Osteoblast (primary cell): ENCODE results near the gene BSN. TPM values are rescaled to one million over a fixed set of nuclear protein-coding genes. Genes with fewer than 3 reads are reported as not detected.
A peak's percentile ranks its signal among the peaks of the same experiment; 100 is the strongest.

ENCODE experiments used
- DNase-seq: peaks from one replicate; pipeline ENCODE4 v3.0.0; 2011; ENCODE audit warnings: low spot score, mixed read lengths; ENCODE audit not compliant: insufficient read length; ENCODE audit errors: missing footprints
- H2AFZ ChIP-seq: 2 replicates; pipeline ENCODE4 v1.6.0; 2011; ENCODE audit warnings: mild to moderate bottlenecking, low read length
- H3K27ac ChIP-seq: 2 replicates; pipeline ENCODE4 v1.5.1; 2011; ENCODE audit warnings: mild to moderate bottlenecking, low read depth, low read length, moderate library complexity
- H3K27me3 ChIP-seq: 2 replicates; pipeline ENCODE4 v1.6.0; 2012; ENCODE audit warnings: mild to moderate bottlenecking, control low read depth, inconsistent platforms, low read length, moderate library complexity; ENCODE audit not compliant: insufficient read depth
- H3K36me3 ChIP-seq: 2 replicates; pipeline ENCODE4 v1.5.1; 2011; ENCODE audit warnings: mild to moderate bottlenecking, low read length, control low read depth, moderate library complexity; ENCODE audit not compliant: insufficient read depth
- H3K4me1 ChIP-seq: 2 replicates; pipeline ENCODE4 v1.5.1; 2011; ENCODE audit warnings: mild to moderate bottlenecking, low read length, control low read depth, moderate library complexity; ENCODE audit not compliant: insufficient read depth
- H3K4me2 ChIP-seq: 2 replicates; pipeline ENCODE4 v1.6.0; 2011; ENCODE audit warnings: mild to moderate bottlenecking, low read length; ENCODE audit not compliant: insufficient read depth
- H3K4me3 ChIP-seq: fragments of 200-600 bp; sonication (generic); 3 replicates; pipeline ENCODE4 v1.5.1; 2012; ENCODE audit warnings: mild to moderate bottlenecking, low read length, inconsistent platforms; ENCODE audit not compliant: insufficient read depth
- H3K79me2 ChIP-seq: 2 replicates; pipeline ENCODE4 v1.6.0; 2012; ENCODE audit warnings: mild to moderate bottlenecking, low read length, control low read depth, inconsistent platforms; ENCODE audit not compliant: insufficient read depth
- H3K9me3 ChIP-seq: 2 replicates; pipeline ENCODE4 v1.5.1; 2011; ENCODE audit warnings: low read depth, low read length, control low read depth
- H4K20me1 ChIP-seq: 2 replicates; pipeline ENCODE4 v1.6.0; 2012; ENCODE audit warnings: mild to moderate bottlenecking, low read length, control low read depth; ENCODE audit not compliant: insufficient read depth
- total RNA-seq: library from RNA; depleted of rRNA; stranded (reverse); fragments of >200 nt; gene quantifications from 2 replicates; pipeline ENCODE4 v1.2.3, GENCODE V29; 2012
- TF ChIP-seq, protein P1 (sequence below): IDR thresholded peaks from 2 replicates; pipeline ENCODE4 v1.5.1; 2011; ENCODE audit warnings: mild to moderate bottlenecking, low read depth, low read length, moderate library complexity; ENCODE audit errors: extremely low read depth

Gene BSN
- total RNA-seq, 1 donor: under 0.01 TPM

DNA sequence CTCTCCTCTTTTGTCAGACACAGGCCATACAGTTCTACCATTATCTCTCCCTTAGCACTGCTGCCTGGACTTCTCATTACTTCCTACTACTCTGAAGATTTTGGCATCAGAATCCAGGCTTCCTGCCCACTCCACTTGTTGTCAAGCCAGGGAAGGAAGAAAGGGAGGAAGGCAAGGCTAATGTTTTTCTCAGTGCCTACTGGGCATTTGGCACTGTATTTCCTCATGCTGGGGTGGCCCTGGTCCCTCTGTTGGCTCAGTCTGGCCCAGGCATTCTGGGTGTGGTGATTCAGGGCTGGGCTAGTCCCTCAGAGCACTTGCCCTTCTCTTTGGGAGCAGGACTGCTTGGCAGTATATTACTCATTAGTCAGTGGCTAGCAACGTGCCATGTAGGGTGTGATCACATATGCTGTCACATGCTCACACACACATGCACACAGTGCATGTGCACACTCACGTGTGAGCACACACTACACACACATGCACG is 52.9 kb downstream of the BSN start:
- Histone ChIP-seq H3K36me3 (no peaks in the 10 kb centered on the region), H3K27ac (no peak overlapping the region), H3K9me3 (no peaks in the 10 kb centered on the region), H3K4me3 (no peak overlapping the region), H3K4me1 (no peaks in the 10 kb centered on the region), H4K20me1 (no peaks in the 10 kb centered on the region), H3K4me2 (no peak overlapping the region), H2AFZ (no peak overlapping the region), H3K79me2 (no peaks in the 10 kb centered on the region), H3K27me3 (no peaks in the 10 kb centered on the region)
- TF ChIP-seq, protein P1, sequence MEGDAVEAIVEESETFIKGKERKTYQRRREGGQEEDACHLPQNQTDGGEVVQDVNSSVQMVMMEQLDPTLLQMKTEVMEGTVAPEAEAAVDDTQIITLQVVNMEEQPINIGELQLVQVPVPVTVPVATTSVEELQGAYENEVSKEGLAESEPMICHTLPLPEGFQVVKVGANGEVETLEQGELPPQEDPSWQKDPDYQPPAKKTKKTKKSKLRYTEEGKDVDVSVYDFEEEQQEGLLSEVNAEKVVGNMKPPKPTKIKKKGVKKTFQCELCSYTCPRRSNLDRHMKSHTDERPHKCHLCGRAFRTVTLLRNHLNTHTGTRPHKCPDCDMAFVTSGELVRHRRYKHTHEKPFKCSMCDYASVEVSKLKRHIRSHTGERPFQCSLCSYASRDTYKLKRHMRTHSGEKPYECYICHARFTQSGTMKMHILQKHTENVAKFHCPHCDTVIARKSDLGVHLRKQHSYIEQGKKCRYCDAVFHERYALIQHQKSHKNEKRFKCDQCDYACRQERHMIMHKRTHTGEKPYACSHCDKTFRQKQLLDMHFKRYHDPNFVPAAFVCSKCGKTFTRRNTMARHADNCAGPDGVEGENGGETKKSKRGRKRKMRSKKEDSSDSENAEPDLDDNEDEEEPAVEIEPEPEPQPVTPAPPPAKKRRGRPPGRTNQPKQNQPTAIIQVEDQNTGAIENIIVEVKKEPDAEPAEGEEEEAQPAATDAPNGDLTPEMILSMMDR: no peak
- no peak for DNase-seq

DNA sequence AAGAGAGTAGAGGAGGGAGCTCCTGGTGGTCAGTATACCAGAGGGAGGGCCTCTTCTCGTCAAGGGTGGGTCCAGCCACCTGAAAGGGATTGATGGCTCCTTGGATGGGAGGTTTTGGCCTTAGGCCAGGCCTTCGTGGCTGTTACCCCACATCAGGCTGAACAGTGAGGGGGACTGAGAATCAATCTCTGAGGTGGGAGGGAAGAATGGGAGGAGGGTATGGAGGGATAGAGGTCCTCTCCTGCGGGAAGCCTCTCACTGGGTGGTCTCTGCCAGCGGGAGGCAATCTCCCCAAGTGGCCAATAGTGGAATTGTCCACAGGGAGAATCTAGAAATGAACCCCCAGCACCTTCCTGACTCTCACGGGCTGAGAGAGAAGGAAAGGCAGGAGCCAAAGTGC is 53.5 kb downstream of the BSN start:
- no peak for DNase-seq
- H3K4me3 ChIP-seq: no peak overlapping the region
- TF ChIP-seq, protein P1: peak; percentile 35
- H3K4me1 ChIP-seq: no peaks in the 10 kb centered on the region
- no peak overlapping the region for H3K27ac ChIP-seq
- H3K9me3 ChIP-seq: no peaks in the 10 kb centered on the region
- H2AFZ ChIP-seq: no peak overlapping the region
- H4K20me1 ChIP-seq: no peaks in the 10 kb centered on the region
- H3K4me2 ChIP-seq: no peak overlapping the region
- H3K27me3 ChIP-seq: no peaks in the 10 kb centered on the region
- no peaks in the 10 kb centered on the region for H3K79me2 ChIP-seq
- no peaks in the 10 kb centered on the region for H3K36me3 ChIP-seq

DNA sequence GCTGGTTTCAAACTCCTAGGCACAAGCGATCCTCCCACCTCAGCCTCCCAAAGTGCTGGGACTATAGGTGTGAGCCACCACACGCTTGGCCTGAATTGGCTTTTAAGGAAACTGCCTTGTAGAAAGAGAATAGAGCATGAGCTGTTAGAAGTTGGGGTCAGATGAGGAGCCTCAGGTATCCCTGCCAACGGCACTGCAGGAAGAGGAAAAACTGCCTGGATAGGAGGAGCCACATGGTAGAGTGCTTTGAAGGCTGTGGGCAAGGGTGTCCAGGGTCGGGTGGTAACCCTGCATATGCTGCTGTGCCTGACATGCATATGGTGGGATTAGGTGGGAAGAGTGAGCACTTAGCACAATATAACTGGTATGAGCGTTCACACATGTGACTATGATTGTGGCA is 55.0 kb downstream of the BSN start:
- Histone ChIP-seq H3K27me3 (no peaks in the 10 kb centered on the region), H4K20me1 (no peaks in the 10 kb centered on the region), H3K4me1 (no peaks in the 10 kb centered on the region), H3K36me3 (no peaks in the 10 kb centered on the region), H3K4me3 (no peak overlapping the region), H3K27ac (no peak overlapping the region), H3K79me2 (no peaks in the 10 kb centered on the region), H3K9me3 (no peaks in the 10 kb centered on the region), H2AFZ (no peak overlapping the region), H3K4me2 (no peak overlapping the region)
- TF ChIP-seq, protein P1: no peak
- no peak for DNase-seq

DNA sequence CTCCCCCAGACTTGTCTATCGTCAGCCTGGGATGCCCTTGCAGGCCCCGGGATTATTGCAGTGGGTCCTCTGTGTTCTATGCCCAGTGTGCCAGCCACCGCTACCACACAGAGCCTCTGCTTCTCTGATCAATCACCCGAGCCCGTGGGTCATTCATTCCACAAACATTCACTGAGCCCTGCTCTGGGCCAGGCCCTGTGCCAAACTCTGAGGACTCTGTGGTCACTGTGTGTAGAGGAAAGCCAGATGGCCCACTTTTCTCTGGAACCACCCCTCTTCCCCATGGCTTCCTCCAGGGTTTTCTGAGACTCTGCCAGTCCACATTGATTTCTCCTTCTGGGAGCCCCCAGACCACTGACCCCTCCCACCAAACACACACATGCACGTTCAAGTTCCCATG is 55.5 kb downstream of the BSN start:
- Histone ChIP-seq H3K27me3 (no peaks in the 10 kb centered on the region), H3K27ac (no peak overlapping the region), H3K9me3 (no peaks in the 10 kb centered on the region), H4K20me1 (no peaks in the 10 kb centered on the region), H3K4me2 (no peak overlapping the region), H3K4me3 (no peak overlapping the region), H3K36me3 (no peaks in the 10 kb centered on the region), H3K4me1 (no peaks in the 10 kb centered on the region), H3K79me2 (no peaks in the 10 kb centered on the region), H2AFZ (no peak overlapping the region)
- DNase-seq: no peak
- TF ChIP-seq, protein P1: no peak
